GM18499 (cell line): ENCODE measurements around the gene TMPRSS2.

Source experiments
- ATAC-seq: cut with Tn5 transposase; IDR thresholded peaks from one replicate; pipeline ENCODE4 v1.9.1; 2021; ENCODE audit warnings: moderate number of reproducible peaks; ENCODE audit not compliant: insufficient read depth, unreplicated experiment

TMPRSS2 gene

GRCh38 chr21:41483973-41484372 lies 24.0 kb downstream of the TMPRSS2 start:
- no peak for ATAC-seq

- no peak for ATAC-seq
Measured at GRCh38 chr21:41483415-41483814, 24.5 kb downstream of the TMPRSS2 start.

GRCh38 chr21:41482980-41483379 lies 25.0 kb downstream of the TMPRSS2 start:
- ATAC-seq: no peak

DNA sequence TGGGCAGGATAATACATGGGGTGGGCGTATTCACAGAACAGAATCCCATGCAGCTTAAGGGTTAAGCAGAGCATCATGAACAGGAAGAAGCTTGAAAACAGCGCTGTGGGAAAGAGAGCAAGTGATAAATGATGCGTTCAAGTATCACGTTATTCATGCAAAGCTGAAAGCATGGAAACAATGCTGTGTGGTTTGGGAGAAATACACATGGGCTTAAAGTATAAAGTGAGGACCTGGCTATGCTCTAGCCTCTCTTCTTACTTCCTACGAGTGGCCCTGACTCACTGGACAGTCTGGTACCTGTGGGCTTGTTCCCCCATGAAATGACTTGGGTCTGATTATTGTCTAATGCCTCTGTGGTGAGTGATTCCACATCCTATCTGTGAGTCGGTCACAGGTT lies 25.7 kb downstream of the TMPRSS2 start:
- no peak for ATAC-seq

- no peak for ATAC-seq
Measured at GRCh38 chr21:41481191-41481590, 26.8 kb downstream of the TMPRSS2 start.

DNA sequence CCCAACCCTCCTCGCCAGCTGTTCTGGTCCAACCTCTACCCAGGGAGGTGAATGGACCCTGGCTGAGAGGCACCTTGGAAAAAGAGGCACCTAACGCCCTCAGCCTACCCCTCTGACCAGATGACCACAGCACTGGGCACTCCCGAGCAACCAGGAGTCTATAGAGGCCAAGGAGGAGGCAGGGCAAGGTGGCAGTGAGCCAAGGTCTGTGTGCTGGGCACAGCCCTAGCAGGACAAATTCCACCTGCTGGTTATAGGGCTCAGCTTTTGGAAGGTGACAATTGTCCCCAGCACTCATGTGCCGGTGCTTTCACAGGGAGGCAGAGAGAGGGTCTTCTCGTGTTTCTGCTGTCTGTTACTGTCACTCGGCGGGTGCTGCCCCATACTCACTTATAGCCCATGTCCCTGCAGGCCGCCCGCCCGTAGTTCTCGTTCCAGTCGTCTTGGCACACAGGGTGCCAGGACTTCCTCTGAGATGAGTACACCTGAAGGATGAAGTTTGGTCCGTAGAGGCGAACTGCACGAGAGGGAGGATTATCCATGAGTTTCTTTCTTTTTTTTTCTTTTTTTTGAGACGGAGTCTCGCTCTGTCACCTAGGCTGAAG lies 27.8 kb downstream of the TMPRSS2 start:
- no peak for ATAC-seq

DNA sequence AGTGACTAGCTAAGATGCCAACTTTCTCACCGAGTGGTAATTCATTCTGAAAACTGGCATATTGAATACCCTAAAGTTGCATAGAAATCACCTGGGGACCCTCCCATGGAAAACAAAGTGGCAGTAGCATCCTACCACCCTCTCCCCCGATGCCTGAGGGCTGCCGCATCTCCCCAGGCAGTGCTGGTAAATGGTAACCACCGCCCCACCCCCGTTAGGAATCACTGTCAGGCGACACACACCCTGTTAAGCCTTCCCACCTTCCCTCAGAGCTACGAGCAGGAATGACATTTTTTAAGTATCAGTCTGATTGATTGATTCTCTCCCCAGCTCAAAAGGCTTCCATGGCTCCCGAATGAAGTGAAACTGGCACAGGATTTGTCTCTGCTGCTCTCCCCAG lies 28.3 kb downstream of the TMPRSS2 start:
- no peak for ATAC-seq

GRCh38 chr21:41478319-41479177 lies 29.4 kb downstream of the TMPRSS2 start:
- ATAC-seq: no peak

DNA sequence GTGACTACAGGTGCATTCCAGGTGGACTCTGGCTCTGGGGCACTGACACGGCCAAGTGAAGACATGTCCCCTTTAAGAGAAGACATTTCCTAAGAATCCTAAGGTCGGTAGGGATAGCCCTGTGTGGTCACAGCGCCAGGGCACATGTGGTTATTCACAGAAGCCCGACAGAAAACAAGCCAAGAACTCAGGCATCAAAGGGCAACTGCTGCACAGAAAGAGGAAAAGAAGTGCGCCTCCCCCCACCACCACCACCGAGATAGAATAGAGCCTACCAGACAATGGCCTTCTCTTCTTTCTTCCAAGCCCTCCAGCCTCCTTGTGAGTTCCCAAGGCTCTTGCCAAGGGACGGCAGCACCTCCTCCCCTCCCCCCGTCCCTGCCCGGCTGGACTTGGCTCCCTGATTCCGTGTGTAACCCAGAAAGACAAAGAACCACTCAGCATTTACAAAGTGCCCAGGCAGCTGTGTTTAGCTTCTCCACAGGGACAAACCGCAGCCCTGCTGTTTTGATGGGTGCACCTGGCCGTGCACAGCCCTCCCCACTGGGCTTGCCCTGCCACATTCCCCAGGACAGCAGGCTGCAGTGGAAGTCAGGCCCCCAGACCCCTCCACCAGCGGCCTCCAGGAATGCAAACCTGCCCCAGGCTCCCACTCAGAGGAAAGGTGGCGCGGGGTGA lies 30.2 kb downstream of the TMPRSS2 start:
- no peak for ATAC-seq

DNA sequence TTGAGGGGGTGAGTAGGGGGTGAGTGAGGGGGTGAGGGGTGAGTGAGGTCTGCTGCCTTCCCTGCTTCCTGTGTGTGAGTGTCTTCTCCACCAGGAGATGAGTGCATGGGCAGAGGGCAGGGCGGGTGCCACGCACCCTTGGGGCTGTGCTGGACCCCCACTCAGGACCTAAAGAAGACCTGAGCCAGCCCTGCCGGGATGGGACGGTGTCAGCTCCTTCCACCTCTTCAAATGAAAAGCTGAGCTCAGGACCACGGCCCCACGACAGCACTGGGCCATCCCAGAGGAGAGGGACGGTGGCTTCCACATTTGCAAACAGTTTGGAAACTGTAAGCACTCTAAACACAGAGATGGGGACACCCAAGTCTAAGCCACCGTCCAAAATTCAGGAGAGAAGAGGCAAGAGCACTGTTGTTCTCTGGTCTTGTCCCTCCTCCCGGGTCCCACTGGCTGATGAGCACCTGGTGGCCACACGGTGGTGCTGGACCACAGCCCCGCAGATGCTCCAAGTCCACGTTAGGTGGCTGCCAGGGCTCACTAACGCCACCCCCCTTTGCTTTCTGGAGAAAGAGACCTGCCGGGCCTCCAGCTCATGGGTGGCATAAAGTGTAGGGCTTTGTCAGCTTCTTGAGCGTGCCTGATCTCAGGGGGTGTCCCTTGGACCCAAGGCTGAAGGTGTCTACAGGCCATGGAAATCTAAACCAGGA lies 32.1 kb downstream of the TMPRSS2 start:
- ATAC-seq: no peak

GRCh38 chr21:41472753-41473548 lies 35.0 kb downstream of the TMPRSS2 start:
- ATAC-seq: no peak

- ATAC-seq: no peak
Measured at GRCh38 chr21:41470054-41470453, 37.9 kb downstream of the TMPRSS2 start.

GRCh38 chr21:41466024-41466820 lies 41.7 kb downstream of the TMPRSS2 start:
- ATAC-seq: no peak

- no peak for ATAC-seq
Measured at GRCh38 chr21:41465176-41465781, 42.7 kb downstream of the TMPRSS2 start.

DNA sequence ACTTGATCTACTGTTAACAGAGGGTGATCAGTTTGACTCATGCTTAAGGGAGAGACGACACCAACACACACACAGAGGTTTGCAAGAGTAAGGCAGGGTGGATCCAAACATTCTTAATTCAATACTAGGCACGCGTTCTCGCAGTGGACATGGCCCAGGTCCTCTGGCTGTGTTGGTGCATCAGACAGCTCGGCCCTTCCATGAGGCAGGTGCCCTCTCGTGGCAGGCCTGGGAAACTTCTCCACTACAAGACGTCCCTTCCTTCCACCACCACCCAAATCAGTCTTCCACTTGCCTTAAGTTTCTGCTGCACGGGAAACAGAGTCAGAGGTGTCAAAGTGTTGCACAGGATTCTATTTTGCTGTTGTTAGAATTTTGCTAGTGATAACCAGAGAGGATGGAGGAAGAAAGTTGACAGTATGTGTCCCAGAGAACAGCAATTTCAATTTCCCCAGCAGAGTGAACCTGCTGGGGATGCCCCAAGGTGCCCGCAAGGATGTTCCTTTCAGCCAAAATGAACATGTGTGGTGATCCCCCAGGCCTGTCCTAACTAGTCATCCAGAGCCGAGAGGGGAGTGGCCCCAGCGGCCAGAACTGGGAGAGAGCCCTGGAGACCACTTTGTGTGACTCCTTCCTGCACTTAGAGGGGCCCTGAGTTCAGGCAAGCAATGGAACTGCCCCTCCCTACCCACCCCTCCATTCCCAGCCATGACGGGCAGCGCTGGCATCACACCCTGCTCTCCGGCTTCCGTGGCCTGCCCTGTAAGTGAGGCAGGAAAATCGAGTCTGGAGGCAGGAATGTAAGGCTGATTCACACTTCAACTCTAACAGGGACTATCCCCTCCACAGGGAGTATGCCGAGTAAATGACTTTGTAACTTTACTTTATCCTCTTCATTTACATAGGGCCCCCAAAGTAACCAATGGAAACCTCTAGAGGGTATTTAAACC lies 47.1 kb downstream of the TMPRSS2 start:
- no peak for ATAC-seq

GRCh38 chr21:41459884-41460534 lies 47.9 kb downstream of the TMPRSS2 start:
- no peak for ATAC-seq

GRCh38 chr21:41458559-41458958 lies 49.4 kb downstream of the TMPRSS2 start:
- no peak for ATAC-seq
